ENCODE measurements around the gene COL5A1.

DNA sequence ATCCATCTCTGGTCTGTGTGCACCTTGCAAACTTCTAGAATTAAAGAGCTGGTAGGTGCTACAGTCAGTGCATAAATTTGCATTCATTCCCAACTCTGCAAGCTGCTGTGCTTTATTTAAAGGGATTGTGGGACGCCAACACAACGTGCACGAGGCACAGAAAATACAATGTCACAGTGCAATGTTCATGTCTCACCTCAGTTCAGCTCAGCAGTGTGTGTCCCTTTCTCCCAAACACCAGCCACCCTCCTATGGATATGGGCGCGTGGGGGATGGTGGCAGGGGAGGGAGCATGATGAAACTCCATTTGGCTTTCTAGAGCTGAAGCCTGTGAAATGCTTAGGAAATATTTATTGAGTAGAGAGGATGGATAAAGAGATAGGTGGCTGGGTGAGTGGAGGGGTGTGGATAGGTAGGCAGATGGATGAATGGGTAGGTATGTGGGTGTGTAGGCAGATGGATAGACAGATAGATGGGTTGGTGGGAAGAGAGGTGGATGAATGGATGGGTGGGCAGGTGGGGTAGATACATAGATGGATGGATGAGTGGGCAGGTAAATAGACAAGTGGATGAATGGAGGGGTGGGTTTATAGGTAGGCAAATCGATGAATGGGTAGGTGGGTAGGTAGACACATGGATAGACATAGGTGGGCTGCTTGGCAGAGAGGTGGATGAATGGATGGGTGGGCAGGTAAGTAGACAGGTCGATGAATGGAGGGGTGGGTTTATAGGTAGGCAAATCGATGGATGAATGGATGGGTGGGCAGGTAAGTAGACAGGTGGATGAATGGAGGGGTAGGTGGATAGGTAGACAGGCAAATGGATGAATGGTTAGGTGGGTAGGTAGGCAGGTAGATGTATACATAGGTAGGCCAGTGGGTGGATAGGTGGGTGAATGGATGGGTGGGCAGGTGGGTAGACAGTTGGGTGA is 146.3 kb downstream of the COL5A1 start:
- TF ChIP-seq, protein P1, sequence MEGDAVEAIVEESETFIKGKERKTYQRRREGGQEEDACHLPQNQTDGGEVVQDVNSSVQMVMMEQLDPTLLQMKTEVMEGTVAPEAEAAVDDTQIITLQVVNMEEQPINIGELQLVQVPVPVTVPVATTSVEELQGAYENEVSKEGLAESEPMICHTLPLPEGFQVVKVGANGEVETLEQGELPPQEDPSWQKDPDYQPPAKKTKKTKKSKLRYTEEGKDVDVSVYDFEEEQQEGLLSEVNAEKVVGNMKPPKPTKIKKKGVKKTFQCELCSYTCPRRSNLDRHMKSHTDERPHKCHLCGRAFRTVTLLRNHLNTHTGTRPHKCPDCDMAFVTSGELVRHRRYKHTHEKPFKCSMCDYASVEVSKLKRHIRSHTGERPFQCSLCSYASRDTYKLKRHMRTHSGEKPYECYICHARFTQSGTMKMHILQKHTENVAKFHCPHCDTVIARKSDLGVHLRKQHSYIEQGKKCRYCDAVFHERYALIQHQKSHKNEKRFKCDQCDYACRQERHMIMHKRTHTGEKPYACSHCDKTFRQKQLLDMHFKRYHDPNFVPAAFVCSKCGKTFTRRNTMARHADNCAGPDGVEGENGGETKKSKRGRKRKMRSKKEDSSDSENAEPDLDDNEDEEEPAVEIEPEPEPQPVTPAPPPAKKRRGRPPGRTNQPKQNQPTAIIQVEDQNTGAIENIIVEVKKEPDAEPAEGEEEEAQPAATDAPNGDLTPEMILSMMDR (IDR thresholded peaks at IDR 0.05; ENCODE audit: insufficient read depth, low read length), result no peak
- TF ChIP-seq POLR2AphosphoS5 (IDR thresholded peaks at IDR 0.05; ENCODE audit: low read depth), result no peak
- TF ChIP-seq, protein P2, sequence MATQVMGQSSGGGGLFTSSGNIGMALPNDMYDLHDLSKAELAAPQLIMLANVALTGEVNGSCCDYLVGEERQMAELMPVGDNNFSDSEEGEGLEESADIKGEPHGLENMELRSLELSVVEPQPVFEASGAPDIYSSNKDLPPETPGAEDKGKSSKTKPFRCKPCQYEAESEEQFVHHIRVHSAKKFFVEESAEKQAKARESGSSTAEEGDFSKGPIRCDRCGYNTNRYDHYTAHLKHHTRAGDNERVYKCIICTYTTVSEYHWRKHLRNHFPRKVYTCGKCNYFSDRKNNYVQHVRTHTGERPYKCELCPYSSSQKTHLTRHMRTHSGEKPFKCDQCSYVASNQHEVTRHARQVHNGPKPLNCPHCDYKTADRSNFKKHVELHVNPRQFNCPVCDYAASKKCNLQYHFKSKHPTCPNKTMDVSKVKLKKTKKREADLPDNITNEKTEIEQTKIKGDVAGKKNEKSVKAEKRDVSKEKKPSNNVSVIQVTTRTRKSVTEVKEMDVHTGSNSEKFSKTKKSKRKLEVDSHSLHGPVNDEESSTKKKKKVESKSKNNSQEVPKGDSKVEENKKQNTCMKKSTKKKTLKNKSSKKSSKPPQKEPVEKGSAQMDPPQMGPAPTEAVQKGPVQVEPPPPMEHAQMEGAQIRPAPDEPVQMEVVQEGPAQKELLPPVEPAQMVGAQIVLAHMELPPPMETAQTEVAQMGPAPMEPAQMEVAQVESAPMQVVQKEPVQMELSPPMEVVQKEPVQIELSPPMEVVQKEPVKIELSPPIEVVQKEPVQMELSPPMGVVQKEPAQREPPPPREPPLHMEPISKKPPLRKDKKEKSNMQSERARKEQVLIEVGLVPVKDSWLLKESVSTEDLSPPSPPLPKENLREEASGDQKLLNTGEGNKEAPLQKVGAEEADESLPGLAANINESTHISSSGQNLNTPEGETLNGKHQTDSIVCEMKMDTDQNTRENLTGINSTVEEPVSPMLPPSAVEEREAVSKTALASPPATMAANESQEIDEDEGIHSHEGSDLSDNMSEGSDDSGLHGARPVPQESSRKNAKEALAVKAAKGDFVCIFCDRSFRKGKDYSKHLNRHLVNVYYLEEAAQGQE (IDR thresholded peaks at IDR 0.05; ENCODE audit: insufficient replicate concordance, low read depth), result no peak
- TF ChIP-seq SPI1 (IDR thresholded peaks at IDR 0.05; ENCODE audit: borderline replicate concordance, low read depth), result no peak

Data from HL-60 (cell line).